Measurements from ENCODE around the gene SEC24B. TPM values are rescaled to one million over a fixed set of nuclear protein-coding genes. Genes with fewer than 3 reads are reported as not detected.

The SEC24B gene
- total and polyA plus RNA-seq, 8 donors, result 2.3 to 56.0 (median 13.2) TPM

DNA sequence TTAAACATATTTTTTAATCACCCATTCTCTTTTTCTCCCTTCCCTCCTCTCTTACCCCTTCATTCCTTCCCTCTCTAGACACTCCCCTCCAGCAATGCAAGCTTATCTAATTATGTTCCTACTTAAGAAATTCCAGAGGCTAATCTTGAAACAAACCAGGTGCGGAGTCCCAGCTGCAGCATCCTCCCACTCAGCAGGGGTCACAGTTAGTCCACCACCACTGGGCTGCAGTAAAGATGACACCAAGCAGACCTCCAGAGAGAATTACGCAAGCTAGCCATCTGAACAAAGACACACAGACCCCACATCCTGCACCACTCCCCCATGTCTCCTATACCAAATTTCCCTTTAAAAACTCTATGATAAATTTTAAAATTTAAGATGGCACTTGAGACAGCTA lies 13.9 kb upstream of the SEC24B start:
- DNase-seq, result peak in 1 of 2 donors; percentile 16
- Histone ChIP-seq H3K4me3 (no peak overlapping the region), H3K36me3 (no peaks in the 10 kb centered on the region), H3K27ac (no peak overlapping the region), H3K4me1 (peaks cover 0 to 7% (median 2%) of the 10 kb centered on the region in 4 donors), H3K27me3 (no peaks in the 10 kb centered on the region), H3K9me3 (no peaks in the 10 kb centered on the region)
- intact Hi-C loops (cut with DNase I; ENCODE audit: low total_unique reads), result loop anchor here (5.0 to 10.0 kb wide), 3 partner anchors 265 to 565 kb away; partner anchors contain the start of gene GAR1
- TF ChIP-seq POLR2A (IDR thresholded peaks at IDR 0.05), result no peak
- no peak for TF ChIP-seq EP300 (IDR thresholded peaks at IDR 0.05)
- no peak for TF ChIP-seq POLR2AphosphoS5 (IDR thresholded peaks at IDR 0.05)
- 79 to 97% (median 87%) methylated on average over 2 of the region's 2 CpGs for WGBS, 5 donors

DNA sequence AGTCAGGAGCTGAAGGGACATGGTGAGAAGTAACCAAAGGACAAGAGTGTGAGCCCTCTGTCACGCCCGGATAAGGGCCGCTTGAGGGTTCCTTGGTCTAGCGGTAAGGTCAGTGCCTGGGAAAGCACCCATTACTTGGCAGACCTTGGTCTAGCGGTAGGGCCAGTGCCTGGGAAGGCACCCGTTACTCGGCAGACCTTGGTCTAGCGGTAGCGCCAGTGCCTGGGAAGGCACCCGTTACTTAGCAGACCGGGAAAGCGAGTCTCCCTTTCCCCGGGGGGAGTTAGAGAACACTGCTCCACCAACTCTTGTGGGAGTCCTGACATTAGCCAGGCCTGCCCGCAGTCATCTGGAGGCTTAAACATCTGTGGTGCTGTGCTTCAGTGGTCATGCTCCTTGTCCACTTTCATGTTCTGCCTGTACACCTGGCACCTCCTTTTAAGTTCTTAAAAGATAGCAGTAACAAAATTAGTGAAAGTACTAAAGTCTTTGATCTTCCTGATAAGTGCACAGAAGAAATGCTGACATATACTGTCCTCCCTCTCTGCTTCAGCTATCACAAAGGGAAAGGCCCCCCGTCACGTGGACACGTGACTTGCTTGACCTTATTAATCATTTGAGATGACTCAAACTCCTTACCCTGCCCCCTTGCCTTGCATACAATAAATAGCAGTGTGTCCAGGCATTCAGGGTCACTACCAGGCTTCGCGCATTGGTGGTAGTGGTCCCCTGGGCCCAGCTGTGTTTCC lies 9.3 kb upstream of the SEC24B start:
- no peak for TF ChIP-seq POLR2AphosphoS5 (IDR thresholded peaks at IDR 0.05)
- TF ChIP-seq, protein P1, sequence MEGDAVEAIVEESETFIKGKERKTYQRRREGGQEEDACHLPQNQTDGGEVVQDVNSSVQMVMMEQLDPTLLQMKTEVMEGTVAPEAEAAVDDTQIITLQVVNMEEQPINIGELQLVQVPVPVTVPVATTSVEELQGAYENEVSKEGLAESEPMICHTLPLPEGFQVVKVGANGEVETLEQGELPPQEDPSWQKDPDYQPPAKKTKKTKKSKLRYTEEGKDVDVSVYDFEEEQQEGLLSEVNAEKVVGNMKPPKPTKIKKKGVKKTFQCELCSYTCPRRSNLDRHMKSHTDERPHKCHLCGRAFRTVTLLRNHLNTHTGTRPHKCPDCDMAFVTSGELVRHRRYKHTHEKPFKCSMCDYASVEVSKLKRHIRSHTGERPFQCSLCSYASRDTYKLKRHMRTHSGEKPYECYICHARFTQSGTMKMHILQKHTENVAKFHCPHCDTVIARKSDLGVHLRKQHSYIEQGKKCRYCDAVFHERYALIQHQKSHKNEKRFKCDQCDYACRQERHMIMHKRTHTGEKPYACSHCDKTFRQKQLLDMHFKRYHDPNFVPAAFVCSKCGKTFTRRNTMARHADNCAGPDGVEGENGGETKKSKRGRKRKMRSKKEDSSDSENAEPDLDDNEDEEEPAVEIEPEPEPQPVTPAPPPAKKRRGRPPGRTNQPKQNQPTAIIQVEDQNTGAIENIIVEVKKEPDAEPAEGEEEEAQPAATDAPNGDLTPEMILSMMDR (IDR thresholded peaks at IDR 0.05), result no peak
- TF ChIP-seq EP300 (IDR thresholded peaks at IDR 0.05), result no peak
- no peak for TF ChIP-seq POLR2A (IDR thresholded peaks at IDR 0.05)
- Histone ChIP-seq H3K36me3 (no peaks in the 10 kb centered on the region), H3K27me3 (no peaks in the 10 kb centered on the region), H3K27ac (no peak overlapping the region), H3K4me3 (no peak overlapping the region), H3K9me3 (no peaks in the 10 kb centered on the region), H3K4me1 (peaks cover 0 to 7% (median 2%) of the 10 kb centered on the region in 4 donors)
- no peak for DNase-seq
- intact Hi-C loops (cut with DNase I; ENCODE audit: low total_unique reads), result loop anchor here (5.0 to 10.0 kb wide), 2 partner anchors 261 to 393 kb away; partner anchors contain the start of gene GAR1
- WGBS, 5 donors, result 87 to 89% (median 89%) methylated on average over 19 of the region's 19 CpGs

DNA sequence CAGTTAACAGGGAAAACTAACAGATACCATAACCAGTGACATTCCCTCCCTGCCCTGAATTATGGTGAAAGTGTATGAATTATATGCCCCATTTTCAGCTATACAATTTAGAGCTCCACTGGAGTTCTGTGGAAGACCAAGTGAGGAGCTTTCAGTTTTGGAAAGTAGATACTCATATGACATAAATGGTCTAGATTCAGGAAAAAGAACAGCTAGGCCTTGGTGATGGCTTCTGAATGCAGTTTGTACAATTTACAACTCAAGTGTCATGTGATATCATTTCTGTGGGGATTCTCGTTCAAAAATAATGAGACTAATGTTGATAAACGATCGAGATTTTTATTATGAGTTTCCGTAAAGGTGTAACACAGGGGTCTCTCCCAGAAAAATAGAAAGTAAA lies 8.2 kb upstream of the SEC24B start:
- no peak for DNase-seq
- Histone ChIP-seq H3K9me3 (no peaks in the 10 kb centered on the region), H3K27me3 (no peaks in the 10 kb centered on the region), H3K27ac (no peak overlapping the region), H3K4me1 (peaks cover 0 to 7% (median 2%) of the 10 kb centered on the region in 4 donors), H3K36me3 (no peaks in the 10 kb centered on the region), H3K4me3 (no peak overlapping the region)
- WGBS, 5 donors, result 88 to 92% (median 89%) methylated on average over 4 of the region's 4 CpGs
- intact Hi-C loops (cut with DNase I; ENCODE audit: low total_unique reads), result loop anchor here (10.0 kb wide), 1 partner anchor 259 kb away; no protein-coding TSS in a partner anchor
- TF ChIP-seq, protein P1 (IDR thresholded peaks at IDR 0.05), result no peak
- TF ChIP-seq POLR2A (IDR thresholded peaks at IDR 0.05) (no peak), POLR2AphosphoS5 (IDR thresholded peaks at IDR 0.05) (no peak), EP300 (IDR thresholded peaks at IDR 0.05) (no peak)

DNA sequence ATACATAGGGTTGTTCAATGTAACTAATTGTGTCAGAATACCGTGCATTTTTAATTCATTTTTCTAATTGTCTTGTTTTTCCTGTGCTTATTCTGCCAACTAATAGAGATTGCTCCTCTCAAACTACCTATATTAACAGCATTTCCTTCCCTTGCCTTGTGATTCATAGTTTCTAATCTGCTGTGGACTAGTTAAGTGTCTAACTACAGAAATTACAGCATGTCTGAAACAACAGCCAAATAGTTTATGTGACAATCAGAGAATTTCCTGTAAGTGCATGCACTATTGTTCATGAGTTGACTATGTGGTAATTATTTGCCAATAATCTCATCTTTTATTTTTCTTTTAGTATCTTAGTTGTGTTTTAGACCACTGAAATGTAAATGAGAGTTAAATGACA lies 4.1 kb upstream of the SEC24B start:
- no peaks in the 10 kb centered on the region for H3K9me3 ChIP-seq
- 78 to 86% (median 80%) methylated on average over 1 of the region's 1 CpG for WGBS, 5 donors
- no peak for TF ChIP-seq POLR2A (IDR thresholded peaks at IDR 0.05)

DNA sequence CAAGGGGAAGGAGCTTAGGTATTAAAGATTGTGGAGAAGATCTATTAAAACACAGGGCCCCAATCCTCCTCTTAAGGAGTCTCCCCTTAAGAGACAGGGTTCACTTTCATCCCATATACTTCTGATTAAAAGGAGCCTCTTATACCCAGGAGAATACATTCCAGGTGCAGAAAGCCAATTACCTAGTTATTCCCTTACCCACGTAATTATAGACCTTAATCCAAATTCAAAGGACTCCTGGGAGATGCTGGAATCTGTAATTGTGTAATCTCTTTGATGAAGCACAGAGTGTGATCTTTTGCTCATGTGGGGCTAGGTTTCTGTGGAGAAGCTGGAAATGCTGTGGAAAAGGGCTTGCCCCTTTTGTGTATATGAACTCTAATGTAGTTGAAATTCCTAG lies 1.4 kb upstream of the SEC24B start:
- TF ChIP-seq, protein P1 (IDR thresholded peaks at IDR 0.05), result no peak
- no peak for TF ChIP-seq EP300 (IDR thresholded peaks at IDR 0.05)
- no peak for TF ChIP-seq POLR2AphosphoS5 (IDR thresholded peaks at IDR 0.05)
- TF ChIP-seq POLR2A (IDR thresholded peaks at IDR 0.05), result no peak
- Histone ChIP-seq H3K27me3 (no peaks in the 10 kb centered on the region), H3K4me3 (peak overlapping the region in 1 of 4 donors; percentile 97), H3K9me3 (no peaks in the 10 kb centered on the region), H3K27ac (peak overlapping the region in 3 of 5 donors; percentile 94 to 99 (median 96)), H3K4me1 (peaks cover 26 to 45% (median 39%) of the 10 kb centered on the region in 4 donors), H3K36me3 (peaks cover 0 to 6% (median 0%) of the 10 kb centered on the region in 4 donors)
- intact Hi-C loops (cut with DNase I; ENCODE audit: low total_unique reads), result loop anchor here (5.0 kb wide), 1 partner anchor 395 kb away; the partner anchor contains the start of gene RRH
- no peak for DNase-seq
- WGBS, 5 donors, result 68 to 91% (median 82%) methylated on average over 1 of the region's 1 CpG

More for the DNA sequence above, 4.1 kb upstream of the SEC24B start:
- no peaks in the 10 kb centered on the region for H3K27me3 ChIP-seq
- H3K4me3 ChIP-seq, result no peak overlapping the region
- peaks cover 0 to 6% (median 0%) of the 10 kb centered on the region in 4 donors for H3K36me3 ChIP-seq
- H3K4me1 ChIP-seq, result peaks cover 7 to 18% (median 13%) of the 10 kb centered on the region in 4 donors
- no peak for DNase-seq
- intact Hi-C loops (cut with DNase I; ENCODE audit: low total_unique reads), result loop anchor here (10.0 kb wide), 1 partner anchor 255 kb away; no protein-coding TSS in a partner anchor
- no peak overlapping the region for H3K27ac ChIP-seq
